OCI-LY1 (cell line): ENCODE results near the gene SETD9.

Source experiments
- EZH2 ChIP-seq: fragments of 200-600 bp; sonication (generic), shearing (Covaris generic); IDR thresholded peaks from 2 replicates; pipeline ENCODE4 v1.8.0; 2017; ENCODE audit warnings: borderline replicate concordance, mixed run types, mild to moderate bottlenecking, antibody characterized with exemption, low read length, moderate library complexity, mixed read lengths
- TF ChIP-seq, protein P1 (sequence below): fragments of 200-600 bp; sonication (generic), shearing (Covaris generic); IDR thresholded peaks from 2 replicates; pipeline ENCODE4 v1.5.1; 2017; ENCODE audit warnings: mild to moderate bottlenecking, antibody characterized with exemption, low read length, moderate library complexity, mixed read lengths

- TF ChIP-seq, protein P1, sequence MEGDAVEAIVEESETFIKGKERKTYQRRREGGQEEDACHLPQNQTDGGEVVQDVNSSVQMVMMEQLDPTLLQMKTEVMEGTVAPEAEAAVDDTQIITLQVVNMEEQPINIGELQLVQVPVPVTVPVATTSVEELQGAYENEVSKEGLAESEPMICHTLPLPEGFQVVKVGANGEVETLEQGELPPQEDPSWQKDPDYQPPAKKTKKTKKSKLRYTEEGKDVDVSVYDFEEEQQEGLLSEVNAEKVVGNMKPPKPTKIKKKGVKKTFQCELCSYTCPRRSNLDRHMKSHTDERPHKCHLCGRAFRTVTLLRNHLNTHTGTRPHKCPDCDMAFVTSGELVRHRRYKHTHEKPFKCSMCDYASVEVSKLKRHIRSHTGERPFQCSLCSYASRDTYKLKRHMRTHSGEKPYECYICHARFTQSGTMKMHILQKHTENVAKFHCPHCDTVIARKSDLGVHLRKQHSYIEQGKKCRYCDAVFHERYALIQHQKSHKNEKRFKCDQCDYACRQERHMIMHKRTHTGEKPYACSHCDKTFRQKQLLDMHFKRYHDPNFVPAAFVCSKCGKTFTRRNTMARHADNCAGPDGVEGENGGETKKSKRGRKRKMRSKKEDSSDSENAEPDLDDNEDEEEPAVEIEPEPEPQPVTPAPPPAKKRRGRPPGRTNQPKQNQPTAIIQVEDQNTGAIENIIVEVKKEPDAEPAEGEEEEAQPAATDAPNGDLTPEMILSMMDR: no peak
- TF ChIP-seq EZH2: no peak
These were observed 54.8 kb downstream of the SETD9 start for GRCh38 chr5:56964173-56964572.
